AG09319 (cell line): Measurements from ENCODE around the gene UBAC2.
A peak's percentile ranks its signal among the peaks of the same experiment; 100 is the strongest.

Source experiments
- DNase-seq: peaks from one replicate; pipeline ENCODE4 v3.0.0-alpha.2; 2010; ENCODE audit warnings: low read depth; ENCODE audit errors: extremely low read depth
- CTCF ChIP-seq: IDR thresholded peaks from 2 replicates; pipeline ENCODE4 v1.5.1; 2011; ENCODE audit warnings: low read depth, mild to moderate bottlenecking, inconsistent platforms, low read length, moderate library complexity

UBAC2 gene

GRCh38 chr13:99200432-99201167 lies at the start of gene UBAC2:
Gene UBAC2 (plus strand): TSS chr13:99200854. CDS start chr13:99200909, 55 bp downstream.
- DNase-seq: peak; percentile 81
- TF ChIP-seq CTCF: no peak; the same call in 1 of the 2 replicates

GRCh38 chr13:99151516-99151915 lies 49.1 kb upstream of the UBAC2 start:
- TF ChIP-seq CTCF: no peak
- DNase-seq: no peak

GRCh38 chr13:99153219-99153618 lies 47.4 kb upstream of the UBAC2 start:
- no peak for DNase-seq
- no peak for TF ChIP-seq CTCF

- no peak for DNase-seq
- no peak for TF ChIP-seq CTCF
Measured at GRCh38 chr13:99154064-99154463, 46.6 kb upstream of the UBAC2 start.

GRCh38 chr13:99155821-99156220 lies 44.8 kb upstream of the UBAC2 start:
- DNase-seq: no peak
- no peak for TF ChIP-seq CTCF

GRCh38 chr13:99157046-99157445 lies 43.6 kb upstream of the UBAC2 start:
- no peak for TF ChIP-seq CTCF
- DNase-seq: no peak

GRCh38 chr13:99158846-99159245 lies 41.8 kb upstream of the UBAC2 start:
- DNase-seq: no peak
- no peak for TF ChIP-seq CTCF
